ENCODE measurements around the gene FBXO31. TPM values are rescaled to one million over a fixed set of nuclear protein-coding genes. Genes with fewer than 3 reads are reported as not detected.

The FBXO31 gene
- total and polyA plus RNA-seq, 9 of the 15 experiments (the other 6 are each of a cell fraction or from before 2014, with no cell fraction given), result 0.18 to 33.3 (median 10.9) TPM

- TF ChIP-seq MGA (IDR thresholded peaks at IDR 0.05), result 0 out of 2 replicates have a peak, but pooled peaks have one; percentile 45
- TF ChIP-seq ZNF444 (CRISPR knock-in tag; IDR thresholded peaks at IDR 0.05), result no peak
- TF ChIP-seq NBN (IDR thresholded peaks at IDR 0.05; ENCODE audit: low read depth), result no peak
- no peak for TF ChIP-seq SNIP1 (IDR thresholded peaks at IDR 0.05; ENCODE audit: low read depth)
- TF ChIP-seq POLR2AphosphoS5 (IDR thresholded peaks at IDR 0.05; ENCODE audit: control insufficient read depth, insufficient read depth, low read depth, low read length), result 0 out of 2 replicates have a peak, but pooled peaks have one; percentile 11
- no peak for TF ChIP-seq LCOR (CRISPR knock-in tag; IDR thresholded peaks at IDR 0.05)
- 0 out of 2 replicates have a peak, but pooled peaks have one; percentile 40 for TF ChIP-seq HOMEZ (CRISPR knock-in tag; IDR thresholded peaks at IDR 0.05)
- TF ChIP-seq ZFP91 (CRISPR knock-in tag; IDR thresholded peaks at IDR 0.05), result no peak
- TF ChIP-seq CGGBP1 (CRISPR knock-in tag; IDR thresholded peaks at IDR 0.05), result no peak
- TF ChIP-seq CXXC5 (CRISPR knock-in tag; IDR thresholded peaks at IDR 0.05), result no peak
- TF ChIP-seq FOXA1 (IDR thresholded peaks at IDR 0.05; ENCODE audit: borderline replicate concordance), result no peak
Measured at GRCh38 chr16:87391324-87391949, 7.9 kb upstream of the FBXO31 start (continued).

Measured in K562 (cell line).